GM10847 (cell line): Measurements from ENCODE around the gene MACROD2.

Source experiments
- POLR2A ChIP-seq: IDR thresholded peaks from 2 replicates; pipeline ENCODE4 v1.6.1; 2011; ENCODE audit not compliant: insufficient read length; ENCODE audit errors: extremely low read depth

MACROD2 gene

GRCh38 chr20:14335052-14335451 lies 339.7 kb downstream of the MACROD2 start:
- TF ChIP-seq POLR2A: no peak

- no peak for TF ChIP-seq POLR2A
Measured at GRCh38 chr20:14336686-14337085, 341.4 kb downstream of the MACROD2 start.

- TF ChIP-seq POLR2A: no peak
Measured at GRCh38 chr20:14337400-14338171, 342.3 kb downstream of the MACROD2 start, which contains the start of gene FLRT3. Gene FLRT3 (minus strand): TSS chr20:14337612. CDS start chr20:14327506, 10,106 bp downstream.

- TF ChIP-seq POLR2A: no peak
Measured at GRCh38 chr20:14341801-14342200, 346.5 kb downstream of the MACROD2 start.

- TF ChIP-seq POLR2A: no peak
Measured at GRCh38 chr20:14342918-14343317, 347.6 kb downstream of the MACROD2 start.

GRCh38 chr20:14343491-14344065 lies 348.3 kb downstream of the MACROD2 start:
- no peak for TF ChIP-seq POLR2A

- TF ChIP-seq POLR2A: no peak
Measured at GRCh38 chr20:14344746-14345145, 349.4 kb downstream of the MACROD2 start.

- no peak for TF ChIP-seq POLR2A
Measured at GRCh38 chr20:14355791-14356190, 360.5 kb downstream of the MACROD2 start.

- no peak for TF ChIP-seq POLR2A
Measured at GRCh38 chr20:14360416-14360815, 365.1 kb downstream of the MACROD2 start.

- no peak for TF ChIP-seq POLR2A
Measured at GRCh38 chr20:14361509-14362345, 366.4 kb downstream of the MACROD2 start.

- TF ChIP-seq POLR2A: no peak
Measured at GRCh38 chr20:14374196-14374595, 378.9 kb downstream of the MACROD2 start.

GRCh38 chr20:14375416-14375985 lies 380.2 kb downstream of the MACROD2 start:
- TF ChIP-seq POLR2A: no peak

- TF ChIP-seq POLR2A: no peak
Measured at GRCh38 chr20:14378326-14378725, 383.0 kb downstream of the MACROD2 start.

GRCh38 chr20:14383335-14383734 lies 388.0 kb downstream of the MACROD2 start:
- no peak for TF ChIP-seq POLR2A

GRCh38 chr20:14384416-14385175 lies 389.3 kb downstream of the MACROD2 start:
- TF ChIP-seq POLR2A: no peak
